CD14-positive monocyte (primary cell): Measurements from ENCODE around the gene ANGPTL3. TPM values are rescaled to one million over a fixed set of nuclear protein-coding genes. Genes with fewer than 3 reads are reported as not detected.
"Not testable (repeated sequence)": the region's sequence is repeated elsewhere in the genome, so short reads cannot be mapped to it uniquely, and the experiment has no call there.

Source experiments
- DNase-seq, 3 donors: peaks; one replicate each; pipeline ENCODE4 v3.0.0-alpha.2; 2011 to 2022
- H2AFZ ChIP-seq: 2 replicates; pipeline ENCODE4 v1.6.0; 2012; ENCODE audit warnings: mild to moderate bottlenecking, low read depth, low read length, inconsistent platforms; ENCODE audit not compliant: insufficient read depth, poor library complexity, severe bottlenecking
- H3K27ac ChIP-seq, 2 donors: 1 replicate in 1 of 2; 2 replicates in 1 of 2; pipeline ENCODE4 v1.5.1; 2012 to 2013; ENCODE audit warnings: low read length in 2 of 2, control low read depth in 1 of 2, inconsistent platforms in 1 of 2, low read depth in 1 of 2, mild to moderate bottlenecking in 1 of 2
- H3K27me3 ChIP-seq, 2 donors: one replicate each; pipeline versions ENCODE4 v1.6.0 to v1.6.1; 2011 to 2013; ENCODE audit warnings: low read length in 2 of 2; ENCODE audit not compliant: control insufficient read depth in 2 of 2, insufficient read depth in 2 of 2
- H3K36me3 ChIP-seq, 2 donors: replicated peaks in 1 of 2; 1 replicate in 1 of 2; 2 replicates in 1 of 2; pipeline versions ENCODE4 v1.5.1 to v1.6.1; 2012 to 2013; ENCODE audit warnings: low read length in 2 of 2, control low read depth in 1 of 2, inconsistent platforms in 1 of 2, mild to moderate bottlenecking in 1 of 2; ENCODE audit not compliant: insufficient read depth in 2 of 2, control insufficient read depth in 1 of 2
- H3K4me1 ChIP-seq, 2 donors: 1 replicate in 1 of 2; 2 replicates in 1 of 2; pipeline versions ENCODE4 v1.5.1 to v1.6.1; 2012 to 2013; ENCODE audit warnings: low read length in 2 of 2, control low read depth in 1 of 2, inconsistent platforms in 1 of 2, mild to moderate bottlenecking in 1 of 2, moderate library complexity in 1 of 2; ENCODE audit not compliant: insufficient read depth in 2 of 2, control insufficient read depth in 1 of 2
- H3K4me2 ChIP-seq: replicated peaks from 2 replicates; pipeline ENCODE3; 2012; ENCODE audit warnings: low read length, moderate library complexity, mild to moderate bottlenecking; ENCODE audit not compliant: poor library complexity, severe bottlenecking; ENCODE audit errors: extremely low read depth
- H3K4me3 ChIP-seq, 3 experiments: fragments of 200-600 bp in 1 of 3; sonication (generic) in 1 of 3; replicated peaks in 1 of 3; 1 replicate in 2 of 3; 2 replicates in 1 of 3; pipeline ENCODE4 v1.5.1; 2011 to 2013; ENCODE audit warnings: low read length in 3 of 3, mild to moderate bottlenecking in 3 of 3, control low read depth in 2 of 3, low read depth in 2 of 3, inconsistent platforms in 1 of 3, moderate library complexity in 1 of 3
- H3K79me2 ChIP-seq: 2 replicates; pipeline ENCODE4 v1.6.0; 2012; ENCODE audit warnings: mild to moderate bottlenecking, control low read depth, inconsistent platforms, low read length, moderate library complexity; ENCODE audit not compliant: insufficient read depth
- H3K9ac ChIP-seq: 2 replicates; pipeline ENCODE4 v1.6.0; 2017; ENCODE audit warnings: low read length, mild to moderate bottlenecking; ENCODE audit not compliant: insufficient read depth, poor library complexity, severe bottlenecking
- H3K9me3 ChIP-seq, 2 donors: replicated peaks in 1 of 2; 1 replicate in 1 of 2; 2 replicates in 1 of 2; pipeline versions ENCODE4 v1.5.1 to v1.6.1; 2012 to 2013; ENCODE audit warnings: low read length in 2 of 2, control low read depth in 1 of 2; ENCODE audit not compliant: control insufficient read depth in 1 of 2, insufficient read depth in 1 of 2
- H4K20me1 ChIP-seq: 2 replicates; pipeline ENCODE4 v1.6.0; 2012; ENCODE audit warnings: mild to moderate bottlenecking, low read length, control low read depth, moderate library complexity; ENCODE audit not compliant: insufficient read depth
- H3K27ac Mint-ChIP-seq, 7 donors: one replicate each; pipeline ENCODE4 v1.8.0; 2020; ENCODE audit warnings: mild to moderate bottlenecking in 7 of 7, mixed read lengths in 7 of 7, moderate library complexity in 6 of 7, inconsistent platforms in 2 of 7
- H3K27me3 Mint-ChIP-seq, 3 donors: one replicate each; pipeline ENCODE4 v1.8.0; 2021 to 2022; ENCODE audit warnings: low read depth in 3 of 3, mild to moderate bottlenecking in 3 of 3, mixed read lengths in 3 of 3, moderate library complexity in 3 of 3, inconsistent platforms in 1 of 3
- H3K36me3 Mint-ChIP-seq, 2 donors: one replicate each; pipeline ENCODE4 v1.8.0; 2020; ENCODE audit warnings: mixed read lengths in 2 of 2, inconsistent platforms in 1 of 2, mild to moderate bottlenecking in 1 of 2
- H3K4me1 Mint-ChIP-seq: one replicate; pipeline ENCODE4 v1.8.0; 2020; ENCODE audit warnings: mild to moderate bottlenecking, mixed read lengths
- H3K4me3 Mint-ChIP-seq, 2 donors: one replicate each; pipeline ENCODE4 v1.8.0; 2020; ENCODE audit warnings: mild to moderate bottlenecking in 2 of 2, mixed read lengths in 2 of 2, moderate library complexity in 1 of 2
- H3K9me3 Mint-ChIP-seq, 7 donors: one replicate each; pipeline ENCODE4 v1.8.0; 2020 to 2022; ENCODE audit warnings: mixed read lengths in 7 of 7, mild to moderate bottlenecking in 6 of 7, moderate library complexity in 6 of 7, inconsistent platforms in 2 of 7
- WGBS: methylation state at CpG from one replicate; pipeline ENCODE4 v1.1.5; 2013; ENCODE audit warnings: missing lambda C conversion rate; ENCODE audit not compliant: insufficient coverage; 5-methylcytosine and 5-hydroxymethylcytosine counted together
- intact Hi-C, 2 donors: fragments of 100-400 bp; cut with micrococcal nuclease; formaldehyde crosslinking; loops; one replicate each; pipeline versions ENCODE4 v1.15.0 to v1.15.1; 2023
- polyA plus RNA-seq, 3 donors: library from polyadenylated mRNA; depleted of rRNA in 1 of 3; unstranded in 2 of 3; stranded (reverse) in 1 of 3; fragments of 300-500 nt in 2 of 3; fragments of >200 nt in 1 of 3; fragmentation: Illumina TruSeq in 2 of 3; gene quantifications; 1 replicate in 2 of 3; 2 replicates in 1 of 3; pipeline ENCODE4 v1.2.3, GENCODE V29; 2012 to 2021
- TF ChIP-seq, protein P1 (sequence below): fragments of 200-600 bp; IDR thresholded peaks from one replicate; pipeline ENCODE4 v1.8.0; 2022; ENCODE audit warnings: antibody characterized with exemption, mild to moderate bottlenecking

ANGPTL3 gene
- polyA plus RNA-seq, 3 donors: not detected

DNA sequence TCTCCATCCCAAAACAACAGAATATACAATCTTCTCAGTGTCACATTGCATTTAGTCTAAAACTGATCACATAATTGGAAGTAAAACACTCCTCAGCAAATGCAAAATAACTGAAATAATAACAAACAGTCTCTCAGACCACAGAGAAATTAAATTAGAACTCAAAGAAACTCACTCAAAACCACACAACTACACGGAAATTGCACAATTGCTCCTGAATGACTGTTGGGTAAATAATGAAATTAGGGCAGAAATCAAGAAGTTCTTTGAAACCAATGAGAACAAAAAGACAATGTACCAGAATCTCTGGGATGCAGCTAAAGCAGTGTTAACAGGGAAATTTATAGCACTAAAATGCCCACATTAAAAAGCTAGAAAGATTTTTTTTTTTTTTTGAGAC is 29.4 kb upstream of the ANGPTL3 start:
- H3K27me3 Mint-ChIP-seq, H3K9me3 ChIP-seq, intact Hi-C loops, H3K36me3 ChIP-seq, H3K79me2 ChIP-seq, H3K4me1 ChIP-seq, H2AFZ ChIP-seq, H3K9ac ChIP-seq, H3K27me3 ChIP-seq, H4K20me1 ChIP-seq: not testable (repeated sequence)
- H3K4me1 Mint-ChIP-seq: peaks cover 18% of the 10 kb centered on the region
- Histone ChIP-seq H3K4me2 (peak overlapping the region; percentile 54), H3K4me3 (peak overlapping the region in 1 of 3 experiments; percentile 24), H3K27ac (peak overlapping the region in 1 of 2 donors; percentile 44)
- H3K9me3 Mint-ChIP-seq: peaks cover 16 to 37% (median 20%) of the 10 kb centered on the region in 7 donors
- H3K36me3 Mint-ChIP-seq: peaks cover 6 to 18% of the 10 kb centered on the region in 2 donors
- WGBS: no CpG with 5 or more reads among the region's 1 CpG
- H3K27ac Mint-ChIP-seq: peak overlapping the region in 5 of 7 donors; percentile 30 to 83 (median 42)
- DNase-seq: peak; percentile 4 to 14 (median 8)
- peak overlapping the region in 1 of 2 donors; percentile 1 for H3K4me3 Mint-ChIP-seq

GRCh38 chr1:62571517-62571916 is 25.8 kb upstream of the ANGPTL3 start:
- Mint-ChIP-seq H3K9me3 (peaks cover 16 to 32% (median 20%) of the 10 kb centered on the region in 7 donors), H3K36me3 (peaks cover 15 to 29% of the 10 kb centered on the region in 2 donors), H3K4me1 (peaks cover 11% of the 10 kb centered on the region)
- H2AFZ ChIP-seq, H3K9ac ChIP-seq, DNase-seq, H3K36me3 ChIP-seq, H3K79me2 ChIP-seq, H3K27ac Mint-ChIP-seq, intact Hi-C loops, H4K20me1 ChIP-seq, H3K9me3 ChIP-seq, H3K27me3 ChIP-seq, H3K4me3 Mint-ChIP-seq, H3K27ac ChIP-seq, H3K4me2 ChIP-seq, H3K27me3 Mint-ChIP-seq, H3K4me1 ChIP-seq, H3K4me3 ChIP-seq: not testable (repeated sequence)
- WGBS: 83% methylated on average over 1 of the region's 4 CpGs

DNA sequence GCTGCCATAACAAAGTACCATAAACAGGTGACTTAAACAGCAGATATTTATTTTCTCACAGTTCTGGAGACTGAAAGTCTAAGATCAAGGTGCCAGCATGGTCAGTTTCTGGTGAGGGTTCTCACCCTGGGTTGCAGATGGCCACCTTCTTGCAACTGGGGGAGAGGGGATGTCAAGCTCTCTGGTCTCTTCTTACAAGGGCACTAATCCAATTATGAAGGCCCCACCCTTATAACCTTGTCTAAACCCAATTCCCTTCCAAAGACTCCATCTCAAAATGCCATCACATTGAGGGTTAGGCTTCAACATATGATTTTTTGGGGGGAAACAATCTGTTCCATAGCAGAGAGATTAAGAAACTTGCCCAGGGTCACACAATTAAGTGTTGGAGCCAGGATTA is 24.8 kb upstream of the ANGPTL3 start:
- Histone ChIP-seq H3K9me3 (peaks cover 0 to 6% of the 10 kb centered on the region in 2 donors), H4K20me1 (no peaks in the 10 kb centered on the region), H3K79me2 (no peaks in the 10 kb centered on the region), H3K4me3 (no peak overlapping the region), H3K4me2 (no peak overlapping the region), H2AFZ (no peak overlapping the region), H3K4me1 (peaks cover 2 to 4% of the 10 kb centered on the region in 2 donors), H3K36me3 (no peaks in the 10 kb centered on the region), H3K27ac (no peak overlapping the region), H3K27me3 (no peaks in the 10 kb centered on the region), H3K9ac (no peak overlapping the region)
- no peak for DNase-seq
- Mint-ChIP-seq H3K36me3 (peaks cover 15 to 29% of the 10 kb centered on the region in 2 donors), H3K27ac (no peak overlapping the region), H3K4me3 (no peak overlapping the region), H3K9me3 (peaks cover 12 to 28% (median 17%) of the 10 kb centered on the region in 7 donors), H3K27me3 (no peaks in the 10 kb centered on the region), H3K4me1 (peaks cover 7% of the 10 kb centered on the region)
- TF ChIP-seq, protein P1, sequence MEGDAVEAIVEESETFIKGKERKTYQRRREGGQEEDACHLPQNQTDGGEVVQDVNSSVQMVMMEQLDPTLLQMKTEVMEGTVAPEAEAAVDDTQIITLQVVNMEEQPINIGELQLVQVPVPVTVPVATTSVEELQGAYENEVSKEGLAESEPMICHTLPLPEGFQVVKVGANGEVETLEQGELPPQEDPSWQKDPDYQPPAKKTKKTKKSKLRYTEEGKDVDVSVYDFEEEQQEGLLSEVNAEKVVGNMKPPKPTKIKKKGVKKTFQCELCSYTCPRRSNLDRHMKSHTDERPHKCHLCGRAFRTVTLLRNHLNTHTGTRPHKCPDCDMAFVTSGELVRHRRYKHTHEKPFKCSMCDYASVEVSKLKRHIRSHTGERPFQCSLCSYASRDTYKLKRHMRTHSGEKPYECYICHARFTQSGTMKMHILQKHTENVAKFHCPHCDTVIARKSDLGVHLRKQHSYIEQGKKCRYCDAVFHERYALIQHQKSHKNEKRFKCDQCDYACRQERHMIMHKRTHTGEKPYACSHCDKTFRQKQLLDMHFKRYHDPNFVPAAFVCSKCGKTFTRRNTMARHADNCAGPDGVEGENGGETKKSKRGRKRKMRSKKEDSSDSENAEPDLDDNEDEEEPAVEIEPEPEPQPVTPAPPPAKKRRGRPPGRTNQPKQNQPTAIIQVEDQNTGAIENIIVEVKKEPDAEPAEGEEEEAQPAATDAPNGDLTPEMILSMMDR: no peak
- intact Hi-C loops: no loop called here
